ENCODE measurements around the gene BHLHE23. TPM values are rescaled to one million over a fixed set of nuclear protein-coding genes. Genes with fewer than 3 reads are reported as not detected.

The BHLHE23 gene
- total RNA-seq, 4 donors from 2014 or later = not detected

- ATAC-seq (ENCODE audit: low FRiP score) (no peak), DNase-seq (ENCODE audit: low spot score) (no peak)
- no peak for TF ChIP-seq CTCF (IDR thresholded peaks at IDR 0.05)
Observed at GRCh38 chr20:62982124-62983075, 24.4 kb downstream of the BHLHE23 start.

GRCh38 chr20:62980970-62981369 is 25.8 kb downstream of the BHLHE23 start:
- TF ChIP-seq CTCF (IDR thresholded peaks at IDR 0.05) = no peak
- no peak for DNase-seq (ENCODE audit: low spot score)
- ATAC-seq (ENCODE audit: low FRiP score) = no peak

GRCh38 chr20:62980380-62980960 is 26.3 kb downstream of the BHLHE23 start:
- TF ChIP-seq CTCF (IDR thresholded peaks at IDR 0.05) = no peak
- ATAC-seq (ENCODE audit: low FRiP score) = no peak
- no peak for DNase-seq (ENCODE audit: low spot score)

GRCh38 chr20:62979876-62980373 is 26.8 kb downstream of the BHLHE23 start:
- no peak for TF ChIP-seq CTCF (IDR thresholded peaks at IDR 0.05)
- DNase-seq (ENCODE audit: low spot score) = no peak
- ATAC-seq (ENCODE audit: low FRiP score) = no peak

- TF ChIP-seq CTCF (IDR thresholded peaks at IDR 0.05) = no peak
- DNase-seq (ENCODE audit: low spot score) (no peak), ATAC-seq (ENCODE audit: low FRiP score) (no peak)
Observed at GRCh38 chr20:62979310-62979709, 27.5 kb downstream of the BHLHE23 start.

GRCh38 chr20:62978561-62978943 is 28.2 kb downstream of the BHLHE23 start:
- no peak for ATAC-seq (ENCODE audit: low FRiP score)
- no peak for TF ChIP-seq CTCF (IDR thresholded peaks at IDR 0.05)
- DNase-seq (ENCODE audit: low spot score) = no peak
